HG03457 (cell line): ENCODE results near the gene KIF3C.
"Not testable (repeated sequence)": the region's sequence is repeated elsewhere in the genome, so short reads cannot be mapped to it uniquely, and the experiment has no call there.

Experiments used
- ATAC-seq: cut with Tn5 transposase; IDR thresholded peaks from one replicate; pipeline ENCODE4 v1.9.1; 2021; ENCODE audit warnings: moderate number of reproducible peaks; ENCODE audit not compliant: unreplicated experiment

KIF3C gene

DNA sequence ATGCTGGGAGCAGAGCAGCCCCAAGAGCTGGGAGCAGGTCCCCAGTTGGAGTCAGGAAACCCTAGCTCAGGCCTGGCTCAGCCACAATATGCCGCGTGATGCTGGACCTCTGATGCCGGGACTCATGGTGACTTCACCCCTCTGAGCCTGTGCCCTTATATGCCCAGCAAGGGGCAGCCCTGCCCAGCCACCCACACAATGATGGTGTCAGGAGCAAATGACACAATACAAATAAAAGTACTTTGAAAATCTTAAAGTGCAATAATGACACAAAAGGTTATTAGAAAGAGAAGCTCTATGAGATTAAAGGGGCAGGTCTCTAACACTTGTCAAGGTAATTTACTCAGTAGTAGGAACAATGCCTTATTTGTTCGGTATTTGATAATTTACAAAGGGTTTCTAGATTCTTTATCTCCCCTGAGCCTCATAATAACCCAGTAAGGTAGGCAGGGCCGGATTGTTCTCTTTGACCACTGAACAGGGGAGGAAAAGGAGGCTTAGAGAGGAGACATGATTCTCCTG lies 18.3 kb upstream of the KIF3C start:
- ATAC-seq = no peak

- ATAC-seq = not testable (repeated sequence)
These were observed 17.1 kb upstream of the KIF3C start for GRCh38 chr2:25999406-25999805.

DNA sequence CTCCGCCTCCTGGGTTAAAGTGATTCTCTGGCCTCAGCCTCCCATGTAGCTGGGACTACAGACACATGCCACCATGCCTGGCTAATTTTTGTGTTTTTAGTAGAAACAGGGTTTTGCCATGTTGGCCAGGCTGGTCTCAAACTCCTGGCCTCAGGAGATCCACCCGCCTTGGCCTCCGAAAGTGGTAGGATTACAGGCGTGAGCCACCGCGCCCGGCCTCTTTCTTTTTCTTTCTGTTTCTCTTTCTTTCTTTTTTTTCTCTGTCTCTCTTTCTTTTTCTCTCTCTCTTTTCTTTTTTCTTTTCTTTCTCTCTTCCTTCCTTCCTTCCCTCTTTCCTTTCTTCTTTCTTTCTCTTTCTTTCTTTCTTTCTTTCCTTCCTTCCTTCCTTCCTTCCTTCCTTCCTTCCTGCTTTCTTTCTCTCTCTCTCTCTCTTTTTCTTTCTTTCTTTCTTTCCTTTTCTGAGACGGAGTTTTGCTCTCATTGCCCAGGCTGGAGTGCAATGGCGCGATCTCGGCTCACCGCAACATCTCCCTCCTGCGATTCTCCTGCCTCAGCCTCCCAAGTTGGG lies 16.6 kb upstream of the KIF3C start:
- ATAC-seq = not testable (repeated sequence)

DNA sequence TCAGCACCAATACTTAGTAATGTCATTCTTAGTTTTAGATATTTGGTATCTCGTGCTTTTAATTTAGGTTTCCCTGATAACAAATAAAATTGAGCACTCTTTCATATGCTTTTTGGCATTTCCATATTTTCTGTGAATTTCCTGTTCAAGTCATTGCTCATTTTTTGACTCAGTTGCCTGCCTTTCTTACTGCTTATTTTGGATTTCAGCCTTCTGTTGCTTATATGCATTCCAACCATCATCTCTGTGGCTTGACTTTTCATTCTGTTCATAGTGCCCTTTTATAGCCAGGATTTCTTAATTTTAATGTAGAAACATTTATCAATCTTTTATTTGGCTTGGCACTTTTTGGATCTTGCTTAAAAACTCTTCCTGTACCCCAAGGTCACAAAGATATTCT lies 14.5 kb upstream of the KIF3C start:
- no peak for ATAC-seq

- ATAC-seq = no peak
These were observed 12.2 kb upstream of the KIF3C start for GRCh38 chr2:25994509-25994908.

DNA sequence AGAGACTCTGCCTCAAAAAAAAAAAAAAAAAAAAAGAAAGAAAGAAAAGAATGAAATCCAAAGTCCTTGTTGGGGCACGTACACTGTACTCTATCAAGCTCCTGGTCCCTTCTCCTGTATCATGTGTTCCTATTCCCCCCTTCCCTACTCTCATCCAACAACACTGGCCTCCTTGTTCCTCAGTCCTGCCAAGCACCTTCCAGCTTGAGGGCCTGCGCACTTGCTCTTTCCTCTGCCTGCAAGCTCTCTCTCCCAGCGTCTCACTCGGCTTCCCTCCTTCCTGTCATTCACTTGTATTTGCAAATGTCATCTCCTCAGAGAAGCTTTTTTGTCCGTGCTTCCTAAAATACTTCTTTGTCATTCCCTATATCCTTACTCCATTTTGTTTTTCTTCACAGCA lies 10.8 kb upstream of the KIF3C start:
- ATAC-seq = no peak

GRCh38 chr2:25992556-25992955 lies 10.3 kb upstream of the KIF3C start:
- no peak for ATAC-seq

GRCh38 chr2:25991965-25992364 lies 9.7 kb upstream of the KIF3C start:
- ATAC-seq = no peak

DNA sequence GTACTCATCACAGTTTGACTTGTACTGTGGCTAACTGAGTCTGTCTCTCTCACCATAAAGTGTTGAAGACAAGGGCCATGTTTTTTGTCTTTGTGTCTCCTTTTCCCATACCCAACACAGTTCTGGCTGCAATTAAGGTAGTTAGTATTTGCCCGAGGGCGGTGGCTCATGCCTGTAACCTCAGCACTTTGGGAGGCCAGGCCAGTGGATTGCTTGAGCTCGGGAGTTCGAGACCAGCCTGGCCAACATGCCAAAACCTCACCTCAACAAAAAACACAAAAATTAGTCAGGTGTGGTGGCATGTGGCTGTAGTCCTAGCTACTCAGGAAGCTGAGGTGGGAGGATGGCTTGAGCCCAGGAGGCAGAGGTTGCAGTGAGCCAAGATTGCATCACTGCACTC lies 6.9 kb upstream of the KIF3C start:
- ATAC-seq = no peak

DNA sequence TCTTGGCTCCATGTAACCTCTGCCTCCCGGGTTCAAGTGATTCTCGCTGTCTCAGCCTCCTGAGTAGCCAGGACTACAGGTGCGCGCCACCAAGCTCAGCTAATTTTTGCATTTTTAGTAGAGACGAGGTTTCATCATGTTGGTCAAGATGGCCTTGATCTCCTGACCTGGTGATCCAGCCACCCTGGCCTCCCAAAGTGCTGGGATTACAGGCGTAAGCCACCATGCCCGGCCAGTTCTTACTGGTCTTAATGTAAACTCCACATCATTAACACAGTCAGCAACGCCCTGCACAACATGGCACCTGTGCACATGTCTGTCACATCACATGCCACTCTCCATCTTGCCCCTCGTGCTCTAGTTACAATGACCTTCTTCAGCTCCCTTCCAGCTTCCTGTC lies 5.8 kb upstream of the KIF3C start:
- ATAC-seq = no peak

DNA sequence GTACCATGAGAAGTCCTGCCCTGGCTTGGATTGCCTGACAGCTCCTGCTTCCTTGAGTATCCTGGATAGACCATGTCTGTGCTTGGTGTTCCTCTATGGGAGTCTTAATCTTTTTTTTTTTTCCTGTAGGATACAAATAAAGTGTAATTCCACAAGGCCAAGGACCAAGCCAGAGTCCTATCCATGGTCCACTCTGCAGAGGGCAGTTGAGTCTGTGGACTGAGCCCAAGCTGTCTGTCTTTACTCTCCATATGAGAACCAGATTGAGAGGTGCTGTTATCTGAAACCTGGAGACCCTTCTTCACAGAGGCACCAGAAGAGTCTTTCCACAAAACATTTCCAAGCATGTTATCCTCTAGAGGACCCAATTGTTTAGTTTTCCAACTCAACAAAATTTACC lies 1.4 kb upstream of the KIF3C start:
- no peak for ATAC-seq

GRCh38 chr2:25982968-25983280 lies 627 bp upstream of the KIF3C start:
- ATAC-seq = no peak

GRCh38 chr2:25981596-25982272 lies 563 bp downstream of the KIF3C start:
- ATAC-seq = no peak

GRCh38 chr2:25980951-25981350 lies 1.3 kb downstream of the KIF3C start:
- ATAC-seq = no peak

- ATAC-seq = no peak
These were observed 2.0 kb downstream of the KIF3C start for GRCh38 chr2:25980076-25980887.

- no peak for ATAC-seq
These were observed 3.3 kb downstream of the KIF3C start for GRCh38 chr2:25979001-25979400.

- ATAC-seq = no peak
These were observed 4.5 kb downstream of the KIF3C start for GRCh38 chr2:25977768-25978167.

GRCh38 chr2:25976983-25977741 lies 5.1 kb downstream of the KIF3C start:
- ATAC-seq = no peak

DNA sequence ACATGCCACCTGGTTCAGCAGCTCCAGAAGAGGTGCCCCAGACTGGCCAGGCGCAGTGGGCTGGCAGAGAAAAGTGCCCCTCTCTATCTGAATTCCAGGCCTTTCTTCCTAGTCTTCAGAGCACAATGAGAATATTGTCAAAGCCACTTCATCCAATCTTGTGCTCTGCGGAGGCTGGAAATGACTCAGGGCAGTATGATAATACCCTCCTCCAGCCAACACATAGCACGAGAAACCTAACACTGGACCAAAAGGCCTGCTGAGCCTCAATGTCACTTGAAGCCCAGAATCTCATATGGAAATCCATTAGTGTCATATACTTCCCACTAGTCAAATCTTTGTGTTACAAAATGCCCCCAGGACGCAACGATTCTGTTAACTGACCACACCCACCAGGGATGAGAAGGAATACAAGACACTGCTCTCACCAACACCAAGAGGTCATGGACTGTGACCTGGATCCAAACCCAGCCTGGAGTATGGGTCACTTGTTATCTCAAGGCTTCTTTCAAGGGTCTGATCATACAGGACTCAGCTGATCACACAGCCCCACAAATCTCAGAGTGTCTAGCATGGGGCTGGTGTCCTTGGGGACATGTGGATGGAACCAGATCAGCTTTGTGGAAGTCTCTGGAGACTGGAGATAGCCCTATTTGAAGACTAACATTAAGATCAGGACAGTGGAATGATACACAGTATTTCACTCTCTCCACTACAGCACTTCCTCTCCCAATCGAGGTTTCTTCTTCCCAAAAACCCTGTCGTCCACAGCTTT lies 10.1 kb downstream of the KIF3C start:
- ATAC-seq = no peak

DNA sequence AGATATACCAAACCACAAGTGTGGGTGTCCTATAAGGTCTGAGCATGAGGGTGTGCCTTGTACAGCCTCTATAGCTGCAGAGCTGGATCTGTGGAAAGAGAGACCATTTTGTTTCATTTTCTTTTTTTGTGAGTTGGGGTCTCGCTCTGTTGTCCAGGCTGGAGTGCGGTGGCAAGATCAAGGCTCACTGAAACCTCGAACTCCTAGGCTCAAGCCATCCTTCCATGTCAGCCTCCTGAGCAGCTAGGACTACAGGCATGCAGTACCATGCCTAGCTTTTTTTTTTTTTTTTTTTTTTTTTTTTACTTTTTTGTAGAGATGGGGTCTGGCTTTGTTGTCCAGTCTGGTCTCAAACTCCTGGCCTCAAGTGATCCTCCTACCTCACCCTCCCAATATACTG lies 10.7 kb downstream of the KIF3C start:
- no peak for ATAC-seq
